ENCODE results near the gene CATSPER4. TPM values are rescaled to one million over a fixed set of nuclear protein-coding genes. Genes with fewer than 3 reads are reported as not detected.

The CATSPER4 gene
- total and polyA plus RNA-seq, 2 of the 8 experiments (the other 6 are each of a cell fraction or from before 2014, with no cell fraction given) = 0.65 to 0.83 TPM

DNA sequence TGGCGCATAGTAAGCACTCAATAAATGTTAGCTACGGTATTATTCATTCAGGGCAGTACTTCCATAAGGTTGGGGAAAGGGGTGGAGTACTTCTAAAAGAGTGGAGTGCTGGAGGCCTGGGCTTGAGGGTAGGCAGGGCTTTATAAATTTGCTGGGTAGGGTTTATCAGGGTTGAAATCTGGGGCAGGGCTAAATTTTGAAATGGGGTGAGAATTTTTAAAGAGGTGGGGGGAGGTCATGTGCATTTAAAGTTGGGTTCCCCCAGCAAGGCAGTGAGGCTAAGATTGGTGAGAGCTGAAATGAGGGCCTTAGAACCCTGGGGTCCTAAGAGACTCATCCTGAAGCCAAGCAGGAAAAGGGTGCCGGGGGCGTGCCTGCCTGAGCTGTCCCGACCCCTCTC, 10.0 kb downstream of the CATSPER4 start (continued):
- TF ChIP-seq SRF (IDR thresholded peaks at IDR 0.05; ENCODE audit: low read depth, low read length) = no peak
- no peak for TF ChIP-seq HDAC6 (IDR thresholded peaks at IDR 0.05; ENCODE audit: low read depth, low read length)

Data from H1 (cell line).